Measurements from ENCODE around the gene MACROD1. TPM values are rescaled to one million over a fixed set of nuclear protein-coding genes. Genes with fewer than 3 reads are reported as not detected.

Gene MACROD1
- total RNA-seq, 1 experiment from 2014 or later = 36.9 TPM

DNA sequence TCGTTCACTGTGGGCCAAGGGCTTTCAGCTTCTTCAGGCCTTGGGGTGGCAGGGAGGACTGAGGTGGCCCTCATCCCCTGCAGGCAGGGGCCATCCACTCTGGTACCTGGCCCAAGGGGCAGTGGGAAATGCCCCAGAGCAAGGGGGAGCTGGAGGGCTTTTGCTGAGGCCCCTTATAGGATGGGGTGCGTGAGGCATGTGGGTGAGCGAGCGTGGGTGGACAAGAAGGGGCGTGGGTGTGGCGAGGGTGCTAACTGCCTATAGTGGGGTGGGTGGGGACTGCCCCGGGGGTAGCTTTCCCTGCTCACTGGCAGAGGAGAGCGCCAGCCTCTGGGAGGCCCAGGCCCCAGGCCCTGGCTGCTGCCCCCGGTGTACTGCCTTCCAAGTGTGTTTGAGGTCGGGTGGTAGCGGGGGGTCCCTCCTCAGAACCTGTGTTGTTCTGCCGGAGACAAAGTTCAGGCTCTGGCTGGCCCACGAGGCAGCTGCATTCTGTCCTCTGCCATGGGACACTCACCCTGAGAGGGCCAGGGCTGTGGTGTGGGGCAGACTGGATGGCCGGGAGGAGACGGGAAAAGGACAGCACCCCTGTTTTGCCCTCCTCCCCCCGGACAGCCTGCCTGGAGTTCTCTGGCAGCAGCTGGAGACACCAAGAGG is 126.8 kb downstream of the MACROD1 start:
- no peak overlapping the region for H3K4me3 Mint-ChIP-seq
- TF ChIP-seq ZNF232 (CRISPR knock-in tag; IDR thresholded peaks at IDR 0.05) (no peak), GTF2I (CRISPR knock-in tag; conservative IDR thresholded peaks at IDR 0.05) (no peak), ZNF396 (CRISPR knock-in tag; IDR thresholded peaks at IDR 0.05; ENCODE audit: borderline replicate concordance) (no peak), CREB1 (CRISPR knock-in tag; IDR thresholded peaks at IDR 0.05) (no peak), FOXJ3 (CRISPR knock-in tag; IDR thresholded peaks at IDR 0.05; ENCODE audit: borderline replicate concordance) (no peak)
- TF ChIP-seq, protein P1, sequence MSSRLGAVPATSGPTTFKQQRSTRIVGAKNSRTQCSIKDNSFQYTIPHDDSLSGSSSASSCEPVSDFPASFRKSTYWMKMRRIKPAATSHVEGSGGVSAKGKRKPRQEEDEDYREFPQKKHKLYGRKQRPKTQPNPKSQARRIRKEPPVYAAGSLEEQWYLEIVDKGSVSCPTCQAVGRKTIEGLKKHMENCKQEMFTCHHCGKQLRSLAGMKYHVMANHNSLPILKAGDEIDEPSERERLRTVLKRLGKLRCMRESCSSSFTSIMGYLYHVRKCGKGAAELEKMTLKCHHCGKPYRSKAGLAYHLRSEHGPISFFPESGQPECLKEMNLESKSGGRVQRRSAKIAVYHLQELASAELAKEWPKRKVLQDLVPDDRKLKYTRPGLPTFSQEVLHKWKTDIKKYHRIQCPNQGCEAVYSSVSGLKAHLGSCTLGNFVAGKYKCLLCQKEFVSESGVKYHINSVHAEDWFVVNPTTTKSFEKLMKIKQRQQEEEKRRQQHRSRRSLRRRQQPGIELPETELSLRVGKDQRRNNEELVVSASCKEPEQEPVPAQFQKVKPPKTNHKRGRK (CRISPR knock-in tag; IDR thresholded peaks at IDR 0.05; ENCODE audit: borderline replicate concordance) = no peak
- TF ChIP-seq, protein P2, sequence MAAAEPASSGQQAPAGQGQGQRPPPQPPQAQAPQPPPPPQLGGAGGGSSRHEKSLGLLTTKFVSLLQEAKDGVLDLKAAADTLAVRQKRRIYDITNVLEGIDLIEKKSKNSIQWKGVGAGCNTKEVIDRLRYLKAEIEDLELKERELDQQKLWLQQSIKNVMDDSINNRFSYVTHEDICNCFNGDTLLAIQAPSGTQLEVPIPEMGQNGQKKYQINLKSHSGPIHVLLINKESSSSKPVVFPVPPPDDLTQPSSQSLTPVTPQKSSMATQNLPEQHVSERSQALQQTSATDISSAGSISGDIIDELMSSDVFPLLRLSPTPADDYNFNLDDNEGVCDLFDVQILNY (CRISPR knock-in tag; IDR thresholded peaks at IDR 0.05) = no peak
- TF ChIP-seq, protein P3, sequence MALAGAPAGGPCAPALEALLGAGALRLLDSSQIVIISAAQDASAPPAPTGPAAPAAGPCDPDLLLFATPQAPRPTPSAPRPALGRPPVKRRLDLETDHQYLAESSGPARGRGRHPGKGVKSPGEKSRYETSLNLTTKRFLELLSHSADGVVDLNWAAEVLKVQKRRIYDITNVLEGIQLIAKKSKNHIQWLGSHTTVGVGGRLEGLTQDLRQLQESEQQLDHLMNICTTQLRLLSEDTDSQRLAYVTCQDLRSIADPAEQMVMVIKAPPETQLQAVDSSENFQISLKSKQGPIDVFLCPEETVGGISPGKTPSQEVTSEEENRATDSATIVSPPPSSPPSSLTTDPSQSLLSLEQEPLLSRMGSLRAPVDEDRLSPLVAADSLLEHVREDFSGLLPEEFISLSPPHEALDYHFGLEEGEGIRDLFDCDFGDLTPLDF (CRISPR knock-in tag; IDR thresholded peaks at IDR 0.05) = no peak
- TF ChIP-seq, protein P4, sequence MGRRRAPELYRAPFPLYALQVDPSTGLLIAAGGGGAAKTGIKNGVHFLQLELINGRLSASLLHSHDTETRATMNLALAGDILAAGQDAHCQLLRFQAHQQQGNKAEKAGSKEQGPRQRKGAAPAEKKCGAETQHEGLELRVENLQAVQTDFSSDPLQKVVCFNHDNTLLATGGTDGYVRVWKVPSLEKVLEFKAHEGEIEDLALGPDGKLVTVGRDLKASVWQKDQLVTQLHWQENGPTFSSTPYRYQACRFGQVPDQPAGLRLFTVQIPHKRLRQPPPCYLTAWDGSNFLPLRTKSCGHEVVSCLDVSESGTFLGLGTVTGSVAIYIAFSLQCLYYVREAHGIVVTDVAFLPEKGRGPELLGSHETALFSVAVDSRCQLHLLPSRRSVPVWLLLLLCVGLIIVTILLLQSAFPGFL (CRISPR knock-in tag; IDR thresholded peaks at IDR 0.05; ENCODE audit: borderline replicate concordance) = no peak
- TF ChIP-seq, protein P5, sequence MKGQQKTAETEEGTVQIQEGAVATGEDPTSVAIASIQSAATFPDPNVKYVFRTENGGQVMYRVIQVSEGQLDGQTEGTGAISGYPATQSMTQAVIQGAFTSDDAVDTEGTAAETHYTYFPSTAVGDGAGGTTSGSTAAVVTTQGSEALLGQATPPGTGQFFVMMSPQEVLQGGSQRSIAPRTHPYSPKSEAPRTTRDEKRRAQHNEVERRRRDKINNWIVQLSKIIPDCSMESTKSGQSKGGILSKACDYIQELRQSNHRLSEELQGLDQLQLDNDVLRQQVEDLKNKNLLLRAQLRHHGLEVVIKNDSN (CRISPR knock-in tag; IDR thresholded peaks at IDR 0.05) = no peak
- TF ChIP-seq, protein P6, sequence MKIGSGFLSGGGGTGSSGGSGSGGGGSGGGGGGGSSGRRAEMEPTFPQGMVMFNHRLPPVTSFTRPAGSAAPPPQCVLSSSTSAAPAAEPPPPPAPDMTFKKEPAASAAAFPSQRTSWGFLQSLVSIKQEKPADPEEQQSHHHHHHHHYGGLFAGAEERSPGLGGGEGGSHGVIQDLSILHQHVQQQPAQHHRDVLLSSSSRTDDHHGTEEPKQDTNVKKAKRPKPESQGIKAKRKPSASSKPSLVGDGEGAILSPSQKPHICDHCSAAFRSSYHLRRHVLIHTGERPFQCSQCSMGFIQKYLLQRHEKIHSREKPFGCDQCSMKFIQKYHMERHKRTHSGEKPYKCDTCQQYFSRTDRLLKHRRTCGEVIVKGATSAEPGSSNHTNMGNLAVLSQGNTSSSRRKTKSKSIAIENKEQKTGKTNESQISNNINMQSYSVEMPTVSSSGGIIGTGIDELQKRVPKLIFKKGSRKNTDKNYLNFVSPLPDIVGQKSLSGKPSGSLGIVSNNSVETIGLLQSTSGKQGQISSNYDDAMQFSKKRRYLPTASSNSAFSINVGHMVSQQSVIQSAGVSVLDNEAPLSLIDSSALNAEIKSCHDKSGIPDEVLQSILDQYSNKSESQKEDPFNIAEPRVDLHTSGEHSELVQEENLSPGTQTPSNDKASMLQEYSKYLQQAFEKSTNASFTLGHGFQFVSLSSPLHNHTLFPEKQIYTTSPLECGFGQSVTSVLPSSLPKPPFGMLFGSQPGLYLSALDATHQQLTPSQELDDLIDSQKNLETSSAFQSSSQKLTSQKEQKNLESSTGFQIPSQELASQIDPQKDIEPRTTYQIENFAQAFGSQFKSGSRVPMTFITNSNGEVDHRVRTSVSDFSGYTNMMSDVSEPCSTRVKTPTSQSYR (CRISPR knock-in tag; IDR thresholded peaks at IDR 0.05) = no peak
- peaks cover 93% of the 10 kb centered on the region for H3K27me3 Mint-ChIP-seq (ENCODE audit: low read depth)
- no peak overlapping the region for H3K27ac Mint-ChIP-seq
- CTCF ChIA-PET = interaction anchor here (1.3 to 2.9 kb wide), 3 partner anchors 11 to 39 kb away, joined by 5 to 10 read pairs (median 9); no protein-coding TSS in a partner anchor
- H3K9me3 Mint-ChIP-seq = no peaks in the 10 kb centered on the region
- POLR2A ChIA-PET = interaction anchor here (0.5 to 0.6 kb wide), 2 partner anchors 15 to 231 kb away, joined by 3 read pairs; no protein-coding TSS in a partner anchor
- DNase-seq (ENCODE audit: low spot score) = no peak
- no peaks in the 10 kb centered on the region for H3K36me3 Mint-ChIP-seq
- ATAC-seq = no peak
- H3K4me1 Mint-ChIP-seq = peaks cover 13% of the 10 kb centered on the region

DNA sequence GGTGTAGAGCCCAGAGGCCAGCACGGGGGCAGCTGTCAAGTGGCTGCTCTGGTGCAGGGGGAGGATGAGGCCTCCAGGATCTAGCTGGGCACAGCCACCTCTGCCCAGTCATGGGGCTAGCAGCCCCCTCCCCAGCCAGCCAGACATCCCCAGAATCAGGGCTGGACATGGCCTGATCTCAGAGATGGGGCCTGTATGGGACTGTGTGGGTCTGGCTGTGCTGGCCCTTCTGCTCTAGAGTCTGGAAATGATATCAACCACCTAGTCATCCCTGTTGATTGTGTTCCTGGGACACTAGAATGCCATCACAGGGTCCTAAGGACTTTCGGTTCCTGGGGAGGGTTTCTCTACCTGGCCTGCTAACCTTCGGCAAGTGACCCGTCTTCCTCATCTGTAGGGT is 127.4 kb downstream of the MACROD1 start:
- ATAC-seq (no peak), DNase-seq (ENCODE audit: low spot score) (no peak)
- H3K27me3 Mint-ChIP-seq (ENCODE audit: low read depth) = peaks cover 93% of the 10 kb centered on the region
- no peaks in the 10 kb centered on the region for H3K36me3 Mint-ChIP-seq
- no peaks in the 10 kb centered on the region for H3K9me3 Mint-ChIP-seq
- H3K27ac Mint-ChIP-seq = no peak overlapping the region
- POLR2A ChIA-PET = interaction anchor here (0.5 kb wide), 1 partner anchor 232 kb away, joined by 3 read pairs; no protein-coding TSS in a partner anchor
- H3K4me1 Mint-ChIP-seq = peaks cover 16% of the 10 kb centered on the region
- H3K4me3 Mint-ChIP-seq = no peak overlapping the region
- CTCF ChIA-PET = interaction anchor here (1.3 to 2.4 kb wide), 3 partner anchors 15 to 108 kb away, joined by 5 to 8 read pairs (median 6); no protein-coding TSS in a partner anchor
- TF ChIP-seq, protein P7, sequence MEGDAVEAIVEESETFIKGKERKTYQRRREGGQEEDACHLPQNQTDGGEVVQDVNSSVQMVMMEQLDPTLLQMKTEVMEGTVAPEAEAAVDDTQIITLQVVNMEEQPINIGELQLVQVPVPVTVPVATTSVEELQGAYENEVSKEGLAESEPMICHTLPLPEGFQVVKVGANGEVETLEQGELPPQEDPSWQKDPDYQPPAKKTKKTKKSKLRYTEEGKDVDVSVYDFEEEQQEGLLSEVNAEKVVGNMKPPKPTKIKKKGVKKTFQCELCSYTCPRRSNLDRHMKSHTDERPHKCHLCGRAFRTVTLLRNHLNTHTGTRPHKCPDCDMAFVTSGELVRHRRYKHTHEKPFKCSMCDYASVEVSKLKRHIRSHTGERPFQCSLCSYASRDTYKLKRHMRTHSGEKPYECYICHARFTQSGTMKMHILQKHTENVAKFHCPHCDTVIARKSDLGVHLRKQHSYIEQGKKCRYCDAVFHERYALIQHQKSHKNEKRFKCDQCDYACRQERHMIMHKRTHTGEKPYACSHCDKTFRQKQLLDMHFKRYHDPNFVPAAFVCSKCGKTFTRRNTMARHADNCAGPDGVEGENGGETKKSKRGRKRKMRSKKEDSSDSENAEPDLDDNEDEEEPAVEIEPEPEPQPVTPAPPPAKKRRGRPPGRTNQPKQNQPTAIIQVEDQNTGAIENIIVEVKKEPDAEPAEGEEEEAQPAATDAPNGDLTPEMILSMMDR (IDR thresholded peaks at IDR 0.05) = no peak
- TF ChIP-seq, protein P8, sequence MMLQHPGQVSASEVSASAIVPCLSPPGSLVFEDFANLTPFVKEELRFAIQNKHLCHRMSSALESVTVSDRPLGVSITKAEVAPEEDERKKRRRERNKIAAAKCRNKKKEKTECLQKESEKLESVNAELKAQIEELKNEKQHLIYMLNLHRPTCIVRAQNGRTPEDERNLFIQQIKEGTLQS (CRISPR knock-in tag; conservative IDR thresholded peaks at IDR 0.05) = no peak
- TF ChIP-seq SMAD4 (CRISPR knock-in tag; IDR thresholded peaks at IDR 0.05) (no peak), TCF7 (CRISPR knock-in tag; IDR thresholded peaks at IDR 0.05; ENCODE audit: low read depth) (no peak), ZNF219 (CRISPR knock-in tag; IDR thresholded peaks at IDR 0.05; ENCODE audit: borderline replicate concordance) (no peak), NR1H2 (CRISPR knock-in tag; IDR thresholded peaks at IDR 0.05) (no peak)
- TF ChIP-seq, protein P3 (CRISPR knock-in tag; IDR thresholded peaks at IDR 0.05) = no peak

Measured in WTC11 (cell line).